CD4-positive, alpha-beta memory T cell (primary cell): Measurements from ENCODE around the gene SPIB. TPM values are rescaled to one million over a fixed set of nuclear protein-coding genes. Genes with fewer than 3 reads are reported as not detected.

Source experiments
- CTCF ChIA-PET: fragments of 350-600 bp; sonication (Branson Sonifier 250); formaldehyde crosslinking; loops from one replicate; lab custom pipeline; 2021; ENCODE audit warnings: inconsistent platforms; ENCODE audit not compliant: partially characterized antibody; lab: Charles Lee
- POLR2A ChIA-PET: fragments of 350-600 bp; sonication (Branson Sonifier 250); formaldehyde crosslinking; loops from one replicate; lab custom pipeline; 2021; ENCODE audit not compliant: partially characterized antibody; lab: Charles Lee
- DNase-seq, 5 donors: peaks; one replicate each; pipeline versions ENCODE4 v3.0.0 to v3.0.0-alpha.2; 2020 to 2022; ENCODE audit warnings: mixed read lengths in 1 of 5
- H3K27ac ChIP-seq: one replicate; pipeline ENCODE4 v1.7.0; 2013; ENCODE audit warnings: low read depth, low read length
- H3K27me3 ChIP-seq: 2 replicates; pipeline ENCODE4 v1.7.0; 2013; ENCODE audit warnings: mild to moderate bottlenecking, low read length, moderate library complexity; ENCODE audit not compliant: insufficient read depth
- H3K36me3 ChIP-seq: 2 replicates; pipeline ENCODE4 v1.7.0; 2013; ENCODE audit warnings: mild to moderate bottlenecking, low read length, moderate library complexity; ENCODE audit not compliant: insufficient read depth
- H3K4me1 ChIP-seq: 2 replicates; pipeline ENCODE4 v1.7.0; 2013; ENCODE audit warnings: mild to moderate bottlenecking, low read length, moderate library complexity; ENCODE audit not compliant: insufficient read depth
- H3K4me3 ChIP-seq, 2 donors: one replicate each; pipeline ENCODE4 v1.7.0; 2013; ENCODE audit warnings: low read length in 2 of 2, mild to moderate bottlenecking in 1 of 2
- H3K9me3 ChIP-seq, 2 donors: one replicate each; pipeline ENCODE4 v1.7.0; 2013; ENCODE audit warnings: low read length in 2 of 2, control low read depth in 1 of 2; ENCODE audit not compliant: control insufficient read depth in 1 of 2
- H3K27ac Mint-ChIP-seq, 7 donors: one replicate each; pipeline ENCODE4 v1.8.0; 2020 to 2021; ENCODE audit warnings: mixed read lengths in 7 of 7, mild to moderate bottlenecking in 6 of 7, inconsistent platforms in 3 of 7, moderate library complexity in 3 of 7
- H3K27me3 Mint-ChIP-seq, 2 donors: one replicate each; pipeline ENCODE4 v1.8.0; 2020 to 2021; ENCODE audit warnings: mixed read lengths in 2 of 2
- H3K36me3 Mint-ChIP-seq, 2 donors: one replicate each; pipeline ENCODE4 v1.8.0; 2020 to 2021; ENCODE audit warnings: mixed read lengths in 2 of 2, inconsistent platforms in 1 of 2, mild to moderate bottlenecking in 1 of 2
- H3K4me1 Mint-ChIP-seq, 4 donors: one replicate each; pipeline ENCODE4 v1.8.0; 2020 to 2021; ENCODE audit warnings: mixed read lengths in 4 of 4, mild to moderate bottlenecking in 1 of 4
- H3K4me3 Mint-ChIP-seq, 8 donors: one replicate each; pipeline ENCODE4 v1.8.0; 2020 to 2021; ENCODE audit warnings: mixed read lengths in 8 of 8, mild to moderate bottlenecking in 7 of 8, moderate library complexity in 6 of 8, inconsistent platforms in 3 of 8
- H3K9me3 Mint-ChIP-seq, 8 donors: one replicate each; pipeline ENCODE4 v1.8.0; 2020 to 2021; ENCODE audit warnings: mixed read lengths in 8 of 8, mild to moderate bottlenecking in 5 of 8, inconsistent platforms in 3 of 8, moderate library complexity in 1 of 8
- intact Hi-C: fragments of 100-400 bp; cut with micrococcal nuclease; formaldehyde crosslinking; loops from one replicate; pipeline ENCODE4 v1.15.1; 2023
- polyA plus RNA-seq, 2 donors: library from polyadenylated mRNA; unstranded; fragments of 300-500 nt; fragmentation: Illumina TruSeq; gene quantifications; one replicate each; pipeline ENCODE4 v1.2.3, GENCODE V29; 2021
- total RNA-seq, 2 experiments: library from RNA; stranded (reverse); gene quantifications; one replicate each; pipeline ENCODE4 v1.2.3, GENCODE V29; 2021

Gene SPIB
- total and polyA plus RNA-seq, 4 experiments from 2014 or later: 1.9 TPM; not detected in 3

DNA sequence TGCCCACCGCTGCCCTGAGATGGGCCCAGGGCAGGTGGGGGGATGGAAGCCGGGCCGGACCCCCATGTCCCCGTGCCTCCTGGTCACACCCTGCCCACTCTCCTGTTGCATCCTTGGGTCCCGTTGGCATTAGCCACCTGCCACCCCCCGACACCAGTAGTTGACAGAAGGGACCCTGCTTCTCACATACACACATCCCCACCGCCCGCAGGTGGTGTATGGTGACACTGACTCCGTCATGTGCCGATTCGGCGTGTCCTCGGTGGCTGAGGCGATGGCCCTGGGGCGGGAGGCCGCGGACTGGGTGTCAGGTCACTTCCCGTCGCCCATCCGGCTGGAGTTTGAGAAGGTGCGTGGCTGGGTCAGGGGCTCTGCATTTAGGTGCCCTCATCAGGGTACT lies 5.2 kb upstream of the SPIB start:
- Histone ChIP-seq H3K36me3 (no peaks in the 10 kb centered on the region), H3K27me3 (no peaks in the 10 kb centered on the region), H3K9me3 (no peaks in the 10 kb centered on the region), H3K27ac (no peak overlapping the region), H3K4me3 (no peak overlapping the region), H3K4me1 (no peaks in the 10 kb centered on the region)
- H3K4me3 Mint-ChIP-seq: no peak overlapping the region
- POLR2A ChIA-PET: interaction anchor here (0.7 kb wide), 1 partner anchor 56 kb away, joined by 3 read pairs; no protein-coding TSS in a partner anchor
- H3K4me1 Mint-ChIP-seq: peaks cover 0 to 4% (median 0%) of the 10 kb centered on the region in 4 donors
- no peak overlapping the region for H3K27ac Mint-ChIP-seq
- no peaks in the 10 kb centered on the region for H3K27me3 Mint-ChIP-seq
- no peak for DNase-seq
- no peaks in the 10 kb centered on the region for H3K9me3 Mint-ChIP-seq
- CTCF ChIA-PET: interaction anchor here (0.7 to 1.3 kb wide), 2 partner anchors 10 to 56 kb away, joined by 3 to 5 read pairs; no protein-coding TSS in a partner anchor
- intact Hi-C loops: no loop called here
- peaks cover 4 to 7% of the 10 kb centered on the region in 2 donors for H3K36me3 Mint-ChIP-seq

DNA sequence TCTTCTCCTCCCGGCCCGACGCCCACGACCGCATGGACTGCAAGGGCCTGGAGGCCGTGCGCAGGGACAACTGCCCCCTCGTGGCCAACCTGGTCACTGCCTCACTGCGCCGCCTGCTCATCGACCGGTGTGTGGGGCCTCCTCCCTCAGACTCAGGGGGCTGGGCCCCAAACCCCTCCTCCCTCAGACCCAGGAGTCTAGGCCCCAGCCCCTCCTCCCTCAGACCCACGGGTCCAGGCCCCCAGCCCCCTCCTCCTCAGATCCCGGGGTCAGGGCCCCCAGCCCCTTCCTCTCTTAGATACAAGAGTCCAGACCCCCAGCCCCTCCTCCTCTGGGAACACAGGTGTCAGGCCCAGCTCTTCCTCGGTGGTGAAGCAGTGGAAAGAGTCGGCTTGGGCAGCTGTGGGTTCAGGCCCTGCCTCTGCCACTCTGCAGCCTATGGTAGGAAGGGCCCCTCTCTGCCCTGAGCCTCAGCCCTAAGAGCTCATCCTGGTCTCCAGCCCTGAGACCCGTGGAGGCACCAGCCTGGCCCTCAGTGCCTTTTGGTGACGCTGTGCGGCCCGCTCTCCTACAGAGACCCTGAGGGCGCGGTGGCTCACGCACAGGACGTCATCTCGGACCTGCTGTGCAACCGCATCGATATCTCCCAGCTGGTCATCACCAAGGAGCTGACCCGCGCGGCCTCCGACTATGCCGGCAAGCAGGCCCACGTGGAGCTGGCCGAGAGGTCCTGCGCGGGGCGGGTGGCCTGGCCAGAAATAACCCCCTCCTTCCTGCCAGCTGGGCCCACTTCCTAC lies 3.7 kb upstream of the SPIB start:
- Mint-ChIP-seq H3K27ac (peak overlapping the region in 1 of 7 donors; percentile 41), H3K36me3 (peaks cover 4 to 5% of the 10 kb centered on the region in 2 donors), H3K4me1 (peaks cover 0 to 7% (median 3%) of the 10 kb centered on the region in 4 donors), H3K9me3 (no peaks in the 10 kb centered on the region), H3K27me3 (peaks cover 8 to 10% of the 10 kb centered on the region in 2 donors), H3K4me3 (no peak overlapping the region)
- intact Hi-C loops: loop anchor here (1.0 kb wide), 2 partner anchors 47 to 58 kb away; no protein-coding TSS in a partner anchor
- POLR2A ChIA-PET: interaction anchor here (1.4 to 1.7 kb wide), 2 partner anchors 46 to 58 kb away, joined by 6 to 8 read pairs; no protein-coding TSS in a partner anchor
- Histone ChIP-seq H3K27ac (no peak overlapping the region), H3K36me3 (no peaks in the 10 kb centered on the region), H3K4me1 (no peaks in the 10 kb centered on the region), H3K4me3 (no peak overlapping the region), H3K9me3 (no peaks in the 10 kb centered on the region), H3K27me3 (no peaks in the 10 kb centered on the region)
- CTCF ChIA-PET: interaction anchor here (0.9 to 2.0 kb wide), 4 partner anchors 8 to 58 kb away, joined by 3 to 18 read pairs (median 7); no protein-coding TSS in a partner anchor
- DNase-seq: peak; percentile 59 to 66 (median 64)

DNA sequence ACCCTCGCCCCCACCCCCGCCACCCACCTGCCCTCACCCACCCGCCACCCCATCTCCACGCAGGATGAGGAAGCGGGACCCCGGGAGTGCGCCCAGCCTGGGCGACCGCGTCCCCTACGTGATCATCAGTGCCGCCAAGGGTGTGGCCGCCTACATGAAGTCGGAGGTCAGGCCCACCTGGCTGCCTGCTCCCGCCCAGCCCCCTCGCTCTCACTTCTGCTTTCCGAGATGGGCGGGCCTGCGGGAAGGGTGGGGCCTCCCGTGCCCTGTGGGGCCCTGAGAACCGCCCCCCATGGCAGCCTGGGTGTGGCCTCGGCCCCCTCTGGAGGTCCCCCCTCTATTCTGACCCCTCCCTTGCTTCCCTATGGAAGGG lies 3.1 kb upstream of the SPIB start:
- Histone ChIP-seq H3K27ac (no peak overlapping the region), H3K4me3 (no peak overlapping the region), H3K36me3 (no peaks in the 10 kb centered on the region), H3K4me1 (no peaks in the 10 kb centered on the region), H3K27me3 (no peaks in the 10 kb centered on the region), H3K9me3 (no peaks in the 10 kb centered on the region)
- H3K9me3 Mint-ChIP-seq: no peaks in the 10 kb centered on the region
- CTCF ChIA-PET: interaction anchor here (0.9 to 2.0 kb wide), 4 partner anchors 8 to 59 kb away, joined by 3 to 18 read pairs (median 7); no protein-coding TSS in a partner anchor
- POLR2A ChIA-PET: interaction anchor here (1.4 to 1.7 kb wide), 2 partner anchors 47 to 58 kb away, joined by 6 to 8 read pairs; no protein-coding TSS in a partner anchor
- DNase-seq: no peak
- H3K4me3 Mint-ChIP-seq: no peak overlapping the region
- H3K4me1 Mint-ChIP-seq: peaks cover 0 to 9% (median 4%) of the 10 kb centered on the region in 4 donors
- H3K27ac Mint-ChIP-seq: no peak overlapping the region
- H3K36me3 Mint-ChIP-seq: peaks cover 0 to 4% of the 10 kb centered on the region in 2 donors
- intact Hi-C loops: no loop called here
- peaks cover 12 to 13% of the 10 kb centered on the region in 2 donors for H3K27me3 Mint-ChIP-seq

DNA sequence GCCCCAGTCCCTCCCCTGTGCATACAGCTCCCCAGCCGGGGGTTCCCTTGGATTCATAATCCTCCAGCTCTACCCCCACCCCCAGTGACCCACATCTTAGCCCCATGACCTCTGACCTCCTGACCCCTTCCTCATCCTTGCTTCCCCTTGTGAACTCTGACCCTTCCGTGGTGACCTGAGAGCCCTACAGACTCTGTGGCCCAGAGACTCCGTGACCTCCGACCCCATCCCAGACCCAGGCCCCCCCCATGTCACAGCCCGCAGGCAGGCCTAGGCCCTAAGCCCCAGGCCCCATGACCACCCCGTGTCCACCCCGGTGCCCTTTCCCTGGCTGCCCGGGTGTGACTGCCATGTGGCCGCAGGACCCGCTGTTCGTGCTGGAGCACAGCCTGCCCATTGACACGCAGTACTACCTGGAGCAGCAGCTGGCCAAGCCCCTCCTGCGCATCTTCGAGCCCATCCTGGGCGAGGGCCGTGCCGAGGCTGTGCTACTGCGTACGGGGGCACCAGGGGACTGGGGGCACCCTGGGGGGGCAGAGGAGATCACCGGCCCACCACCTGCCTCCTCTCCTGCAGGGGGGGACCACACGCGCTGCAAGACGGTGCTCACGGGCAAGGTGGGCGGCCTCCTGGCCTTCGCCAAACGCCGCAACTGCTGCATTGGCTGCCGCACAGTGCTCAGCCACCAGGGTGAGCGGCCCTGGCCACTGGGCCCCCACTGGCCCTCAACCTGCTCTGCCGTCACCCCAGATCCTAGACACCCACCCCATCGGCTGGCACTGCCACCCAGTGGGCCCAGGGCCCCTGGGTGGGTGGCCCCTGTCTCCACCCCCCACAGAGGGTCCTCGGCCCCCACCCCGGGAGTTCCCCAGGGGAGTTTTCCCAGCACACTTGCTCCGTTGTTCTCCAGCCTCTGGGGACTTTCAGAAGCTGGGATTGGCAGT lies 2.4 kb upstream of the SPIB start:
- POLR2A ChIA-PET: interaction anchor here (1.4 to 1.7 kb wide), 2 partner anchors 47 to 59 kb away, joined by 6 to 8 read pairs; no protein-coding TSS in a partner anchor
- intact Hi-C loops: no loop called here
- H3K36me3 Mint-ChIP-seq: peaks cover 0 to 2% of the 10 kb centered on the region in 2 donors
- H3K4me3 Mint-ChIP-seq: no peak overlapping the region
- no peaks in the 10 kb centered on the region for H3K36me3 ChIP-seq
- H3K27ac ChIP-seq: no peak overlapping the region
- no peaks in the 10 kb centered on the region for H3K27me3 ChIP-seq
- H3K27ac Mint-ChIP-seq: no peak overlapping the region
- CTCF ChIA-PET: interaction anchor here (1.9 to 2.0 kb wide), 2 partner anchors 47 to 59 kb away, joined by 11 to 18 read pairs; no protein-coding TSS in a partner anchor
- no peaks in the 10 kb centered on the region for H3K9me3 Mint-ChIP-seq
- no peak overlapping the region for H3K4me3 ChIP-seq
- peaks cover 15 to 16% of the 10 kb centered on the region in 2 donors for H3K27me3 Mint-ChIP-seq
- peaks cover 0 to 9% (median 4%) of the 10 kb centered on the region in 4 donors for H3K4me1 Mint-ChIP-seq
- DNase-seq: no peak
- no peaks in the 10 kb centered on the region for H3K9me3 ChIP-seq
- no peaks in the 10 kb centered on the region for H3K4me1 ChIP-seq

GRCh38 chr19:50417111-50418081 lies 1.3 kb upstream of the SPIB start:
- intact Hi-C loops: no loop called here
- no peak for DNase-seq
- Mint-ChIP-seq H3K4me1 (peaks cover 0 to 9% (median 4%) of the 10 kb centered on the region in 4 donors), H3K27ac (no peak overlapping the region), H3K9me3 (no peaks in the 10 kb centered on the region), H3K4me3 (no peak overlapping the region), H3K36me3 (no peaks in the 10 kb centered on the region), H3K27me3 (peaks cover 17 to 19% of the 10 kb centered on the region in 2 donors)
- no peaks in the 10 kb centered on the region for H3K9me3 ChIP-seq
- CTCF ChIA-PET: no interaction called here
- no peak overlapping the region for H3K4me3 ChIP-seq
- no peaks in the 10 kb centered on the region for H3K36me3 ChIP-seq
- H3K4me1 ChIP-seq: no peaks in the 10 kb centered on the region
- POLR2A ChIA-PET: no interaction called here
- no peaks in the 10 kb centered on the region for H3K27me3 ChIP-seq
- H3K27ac ChIP-seq: no peak overlapping the region

- ChIA-PET CTCF (no interaction called here), POLR2A (interaction anchor here (2.2 kb wide), 1 partner anchor 62 kb away, joined by 6 read pairs; no protein-coding TSS in a partner anchor)
- H3K27me3 ChIP-seq: no peaks in the 10 kb centered on the region
- peak overlapping the region in 2 of 7 donors; percentile 8 to 32 for H3K27ac Mint-ChIP-seq
- DNase-seq: no peak
- peaks cover 0 to 9% (median 4%) of the 10 kb centered on the region in 4 donors for H3K4me1 Mint-ChIP-seq
- intact Hi-C loops: no loop called here
- no peaks in the 10 kb centered on the region for H3K9me3 ChIP-seq
- H3K4me1 ChIP-seq: no peaks in the 10 kb centered on the region
- H3K4me3 ChIP-seq: no peak overlapping the region
- no peaks in the 10 kb centered on the region for H3K36me3 Mint-ChIP-seq
- no peaks in the 10 kb centered on the region for H3K36me3 ChIP-seq
- H3K27me3 Mint-ChIP-seq: peaks cover 17 to 23% of the 10 kb centered on the region in 2 donors
- no peak overlapping the region for H3K4me3 Mint-ChIP-seq
- no peak overlapping the region for H3K27ac ChIP-seq
- no peaks in the 10 kb centered on the region for H3K9me3 Mint-ChIP-seq
Observed at GRCh38 chr19:50419022-50419579, 363 bp downstream of the SPIB start.
